Epidermal melanocyte (primary cell): ENCODE data around the gene VDR.

Experiments used
- DNase-seq: peaks from one replicate; pipeline ENCODE4 v3.0.0; 2011; ENCODE audit warnings: low spot score; ENCODE audit not compliant: insufficient read length

Gene VDR

DNA sequence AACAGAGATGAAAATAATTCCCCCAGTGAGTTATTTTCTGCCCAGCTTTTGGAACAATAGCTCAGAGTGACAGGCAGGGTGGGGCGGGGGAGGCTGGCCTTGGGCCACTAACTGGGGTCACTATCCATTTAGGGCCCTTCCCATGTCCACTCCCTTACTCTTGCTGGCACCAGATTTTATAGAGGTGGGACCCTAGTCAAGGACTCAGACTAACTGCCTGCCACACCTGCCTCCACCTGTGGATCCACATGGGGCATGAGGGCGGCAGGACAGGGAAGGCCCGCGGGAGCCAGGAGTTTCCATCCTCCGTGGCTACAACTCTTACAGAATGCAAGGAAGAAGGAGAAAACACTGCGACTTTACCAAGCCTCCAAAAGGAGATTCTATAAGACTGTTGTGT lies 10.1 kb downstream of the VDR start:
- no peak for DNase-seq

DNA sequence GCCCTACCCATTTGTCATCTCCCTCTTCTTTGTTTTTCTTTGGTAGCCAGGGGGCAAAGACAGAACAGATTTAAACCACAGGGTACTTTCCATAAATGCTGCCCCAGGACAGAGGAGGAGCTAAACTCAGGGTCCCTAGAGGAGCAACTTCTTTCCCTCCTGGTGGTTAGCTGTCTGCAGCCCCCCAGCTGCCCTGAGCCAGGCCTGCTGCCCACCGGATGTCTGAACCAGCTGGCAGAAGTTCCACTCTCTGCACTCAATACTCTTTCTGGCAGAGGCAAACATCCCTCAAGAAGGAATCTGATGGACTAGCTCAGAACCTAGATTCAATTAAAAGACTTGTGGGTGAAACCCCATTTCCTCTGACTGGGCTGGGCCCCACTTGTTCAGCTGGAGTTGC lies 10.7 kb downstream of the VDR start:
- no peak for DNase-seq

DNA sequence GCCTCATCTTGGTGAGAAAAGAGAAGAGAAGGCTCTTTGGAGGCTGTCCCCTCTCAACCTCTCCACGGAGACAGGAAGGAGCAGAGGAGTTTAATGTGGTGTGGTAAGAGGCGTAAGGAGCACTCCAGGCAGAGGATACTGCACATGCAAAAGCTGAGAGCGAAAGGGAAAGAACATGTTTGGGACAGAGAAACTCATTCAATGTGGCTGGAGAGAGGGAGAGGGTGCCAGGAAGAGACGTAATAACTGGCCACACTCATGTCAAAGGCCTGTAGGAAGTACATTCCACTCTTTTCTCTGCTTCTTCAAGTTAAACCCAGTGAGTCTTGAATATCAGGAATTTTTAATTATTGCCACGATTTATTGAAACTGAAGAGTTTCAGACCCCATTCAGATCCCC lies 12.0 kb downstream of the VDR start:
- no peak for DNase-seq

DNA sequence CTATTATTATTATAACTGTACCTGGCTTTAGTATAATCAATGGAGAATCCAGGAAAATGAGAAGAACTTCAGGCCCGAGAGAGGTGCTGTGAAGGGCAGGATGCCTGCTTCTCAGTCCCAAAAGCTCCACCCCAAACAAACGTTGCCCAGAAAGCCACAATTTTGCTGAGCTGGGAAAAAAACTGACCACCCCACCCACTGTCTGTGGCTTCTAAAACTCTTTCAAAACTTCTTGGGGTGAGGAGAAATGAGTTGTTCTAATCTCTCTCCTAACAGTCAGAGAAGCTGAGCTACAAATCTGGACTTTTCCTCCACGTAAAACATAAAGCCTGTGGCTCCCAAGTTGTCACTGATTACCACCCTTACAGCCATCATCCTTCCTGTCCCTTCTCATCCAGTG lies 13.4 kb downstream of the VDR start:
- DNase-seq, result no peak

DNA sequence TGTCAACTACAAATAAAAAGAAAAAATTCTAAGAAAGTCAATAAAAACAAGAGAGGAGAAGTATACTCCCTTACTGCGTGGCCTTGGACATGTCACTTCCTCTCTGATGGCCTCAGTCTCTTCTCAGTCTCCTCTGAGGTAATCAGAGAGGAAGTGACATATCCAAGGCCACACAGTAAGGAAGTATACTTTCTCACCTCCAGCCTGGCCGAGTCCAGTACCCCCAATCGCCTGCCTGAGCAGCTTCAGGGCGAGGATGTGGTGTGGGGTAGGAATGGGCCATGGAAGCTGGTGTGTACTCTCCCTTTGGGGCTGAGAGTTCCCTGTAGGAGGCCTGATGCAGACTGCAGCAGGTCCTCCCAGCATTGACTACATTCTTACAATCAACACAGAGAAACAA lies 15.8 kb downstream of the VDR start:
- no peak for DNase-seq

DNA sequence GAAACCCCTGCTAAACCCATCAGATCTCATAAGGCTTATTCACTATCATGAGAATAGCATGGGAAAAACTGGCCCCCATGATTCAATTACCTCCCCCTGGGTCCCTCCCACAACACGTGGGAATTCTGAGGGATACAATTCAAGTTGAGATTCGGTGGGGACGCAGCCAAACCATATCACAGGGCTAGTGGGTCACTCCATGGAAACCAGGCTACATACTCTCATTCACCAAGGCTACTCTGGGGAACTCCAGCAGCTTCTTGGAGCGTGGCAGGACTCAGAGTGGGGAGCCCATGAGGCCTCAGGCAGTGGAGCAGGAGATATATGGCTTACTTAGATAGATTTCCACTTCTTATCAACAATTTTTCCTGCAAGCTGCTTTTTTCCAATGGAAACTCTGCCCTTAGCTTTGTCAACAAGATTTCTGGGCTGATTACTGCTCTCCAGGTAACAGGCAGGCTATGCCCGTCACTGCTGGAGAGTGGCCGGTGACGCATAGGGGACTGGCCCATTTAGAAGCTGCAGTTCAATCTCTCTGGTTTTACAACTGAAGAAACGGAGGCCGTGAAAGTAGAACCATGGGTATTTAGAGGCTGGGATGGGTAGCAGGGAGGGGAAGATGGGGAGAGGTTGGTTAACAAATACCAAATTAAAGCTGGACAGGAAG lies 16.5 kb downstream of the VDR start:
- DNase-seq, result no peak

DNA sequence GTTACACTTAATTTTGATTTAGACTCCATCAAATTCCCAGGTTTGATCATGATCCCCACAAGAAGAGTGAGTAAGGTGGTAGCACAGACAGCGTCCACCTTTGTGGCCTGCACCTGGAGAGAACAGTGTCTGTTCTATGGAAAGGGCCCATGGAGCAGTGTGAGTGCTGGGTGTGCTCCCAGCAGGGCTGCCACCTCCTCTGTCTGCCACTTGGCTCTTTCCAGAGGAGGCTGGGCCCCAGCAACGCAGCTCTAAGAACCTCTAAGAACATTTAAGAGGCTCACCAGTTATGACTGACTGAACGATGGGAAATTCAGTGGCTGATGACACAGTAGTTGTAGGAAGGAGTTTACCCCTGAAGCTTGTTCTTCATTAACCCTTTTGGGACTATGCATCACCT lies 17.3 kb downstream of the VDR start:
- DNase-seq, result no peak

DNA sequence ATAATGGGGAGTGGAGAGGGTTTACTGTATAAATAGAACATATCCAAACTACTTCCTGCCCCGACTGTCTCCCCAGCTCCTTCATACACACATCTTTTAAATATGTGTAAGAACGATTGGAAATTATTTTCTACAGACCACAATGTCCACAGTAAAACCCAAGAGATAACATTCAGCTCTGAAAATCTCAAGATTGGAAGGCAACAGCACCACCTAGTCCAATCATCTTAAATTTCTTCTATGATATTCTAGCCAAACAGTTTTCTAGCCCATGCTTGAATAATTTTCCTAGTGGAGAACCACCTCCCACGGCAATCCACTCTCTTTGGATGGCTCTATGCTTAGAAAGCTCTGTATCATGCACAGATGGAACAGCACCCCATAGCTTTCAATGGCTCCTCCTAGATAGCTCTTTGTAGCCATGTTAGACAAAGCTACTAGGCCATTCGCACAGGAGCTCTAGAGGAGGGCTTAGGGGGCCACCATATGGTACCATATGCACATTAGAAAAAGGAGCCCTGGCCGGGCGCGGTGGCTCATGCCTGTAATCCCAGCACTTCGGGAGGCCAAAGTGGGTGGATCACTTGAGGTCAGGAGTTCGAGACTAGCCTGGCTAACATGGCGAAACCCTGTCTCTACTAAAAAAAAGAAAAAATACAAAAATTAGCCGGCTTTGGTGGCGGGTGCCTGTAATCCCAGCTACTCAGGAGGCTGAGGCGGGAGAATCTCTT lies 18.1 kb downstream of the VDR start:
- DNase-seq, result no peak

DNA sequence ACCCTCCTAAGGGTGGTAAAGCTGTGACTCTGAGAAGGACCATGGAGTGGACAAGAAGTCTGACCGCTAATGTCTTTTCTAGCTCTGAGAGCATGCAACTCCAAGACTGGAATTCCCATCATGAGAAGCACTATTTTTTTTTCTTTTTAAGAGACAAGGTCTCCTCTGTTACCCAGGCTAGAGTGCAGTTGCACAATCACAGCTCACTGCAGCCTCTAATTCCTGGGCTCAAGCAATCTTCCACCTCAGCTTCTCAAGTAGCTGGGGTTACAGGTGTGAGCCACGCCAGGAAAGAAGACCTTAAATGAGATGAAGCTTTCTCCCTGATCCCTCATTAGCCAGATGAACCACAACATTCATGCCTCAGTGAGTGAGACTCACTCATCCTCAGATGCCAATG lies 19.2 kb downstream of the VDR start:
- DNase-seq, result no peak

DNA sequence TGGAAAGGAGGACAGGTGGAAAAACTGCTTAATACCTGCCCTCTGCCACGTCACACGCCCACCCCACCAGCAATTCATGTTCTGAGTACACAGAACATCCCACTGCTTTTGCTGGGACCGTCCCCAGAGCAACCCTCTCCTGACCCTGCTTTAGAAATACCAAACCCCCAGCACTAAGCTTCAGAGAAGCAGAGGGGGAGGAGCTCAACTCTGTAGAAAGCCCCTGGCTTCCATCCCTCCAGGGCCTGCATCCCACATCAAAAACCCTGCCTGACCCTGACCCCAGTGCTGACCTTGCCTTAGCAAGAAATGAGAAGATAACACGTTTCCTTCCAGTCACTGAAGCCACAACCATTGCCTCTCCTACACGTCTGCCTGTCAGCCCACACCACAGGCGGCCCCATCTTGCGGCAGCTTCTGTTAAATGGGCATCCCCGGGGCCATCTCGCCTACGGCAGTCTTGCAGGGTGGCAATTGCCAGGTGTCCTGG lies 19.7 kb downstream of the VDR start:
- no peak for DNase-seq

DNA sequence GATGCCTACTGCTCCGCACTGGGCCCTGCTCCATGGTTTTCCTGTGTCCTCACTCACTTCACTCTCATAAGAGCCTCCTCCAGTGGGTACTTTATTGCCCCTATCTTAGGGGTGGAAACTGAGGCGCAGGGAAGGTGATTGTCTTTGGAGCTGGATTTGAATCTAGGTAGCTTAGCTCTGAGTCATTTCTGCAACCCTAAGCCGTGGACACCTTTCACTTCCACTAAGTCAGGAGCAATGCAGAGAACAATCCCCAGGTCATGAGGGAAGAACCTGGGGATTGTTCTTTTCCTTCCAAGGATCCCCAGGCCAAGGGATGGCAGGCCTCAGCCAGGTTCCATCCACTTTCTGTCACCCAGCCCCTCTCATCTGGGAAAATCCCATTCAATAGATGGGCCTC lies 20.3 kb downstream of the VDR start:
- no peak for DNase-seq

DNA sequence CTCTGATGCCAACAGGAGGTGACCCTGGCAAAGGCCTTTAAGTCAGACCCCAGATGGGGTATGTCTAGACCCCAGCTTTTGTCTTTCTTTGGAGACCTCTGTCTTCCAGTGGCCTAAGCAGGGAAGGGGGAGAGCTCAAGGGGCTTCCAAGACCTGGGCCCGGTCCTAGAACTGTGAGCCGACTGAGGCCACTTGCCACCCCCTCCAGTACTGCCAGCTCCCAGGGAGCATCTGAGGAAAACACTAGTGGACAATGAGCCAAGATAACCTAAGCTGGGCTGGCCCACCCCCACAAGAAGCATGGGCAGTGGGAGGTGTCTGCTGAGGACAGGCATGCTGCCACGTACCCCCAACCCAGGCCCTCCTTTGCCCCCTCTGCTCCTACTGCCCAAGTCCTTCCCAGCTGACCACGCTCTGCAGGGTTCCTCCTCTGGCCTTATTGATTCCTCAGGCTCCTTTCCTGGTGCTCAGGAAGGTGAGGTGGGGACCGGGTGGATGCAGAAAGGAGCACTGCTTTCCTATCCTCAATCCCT lies 21.1 kb downstream of the VDR start:
- no peak for DNase-seq

DNA sequence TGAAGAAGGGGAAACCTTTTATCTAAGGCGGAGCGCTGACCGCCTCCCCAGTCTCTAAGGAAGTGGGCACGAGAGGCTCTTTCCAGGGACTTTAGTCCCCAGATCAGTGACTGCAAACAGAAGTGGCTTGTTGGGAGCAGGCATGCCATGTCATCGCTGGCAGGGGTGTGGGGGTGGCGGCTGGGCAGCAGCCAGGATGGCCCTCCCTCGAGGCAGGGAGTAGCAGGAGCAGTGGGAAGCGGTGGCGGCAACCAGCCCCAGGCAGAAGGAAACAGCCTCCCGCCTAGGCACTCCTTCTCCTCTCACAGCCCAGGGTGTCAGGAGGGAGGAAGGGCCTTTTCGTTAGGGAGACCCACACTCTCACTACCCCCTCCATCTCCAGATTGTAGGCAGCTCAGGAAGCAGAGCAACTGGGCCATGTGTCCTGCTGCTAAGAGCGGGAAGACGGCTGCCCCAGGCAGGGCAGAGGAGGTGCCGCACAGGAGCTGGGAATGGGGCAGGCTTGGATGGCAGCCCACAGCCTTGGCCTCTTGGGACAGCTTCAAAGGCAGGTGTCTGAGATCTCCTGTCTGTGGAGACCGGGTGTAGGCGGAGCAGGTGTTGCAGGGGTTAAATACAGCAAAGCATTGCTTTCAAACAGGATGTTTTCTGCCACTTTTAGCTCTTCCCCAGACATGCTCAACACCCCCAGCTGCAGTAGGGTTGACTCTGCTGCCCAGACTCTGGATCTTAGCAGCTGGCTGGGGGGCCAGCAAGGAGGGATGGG lies 21.8 kb downstream of the VDR start:
- DNase-seq, result no peak

DNA sequence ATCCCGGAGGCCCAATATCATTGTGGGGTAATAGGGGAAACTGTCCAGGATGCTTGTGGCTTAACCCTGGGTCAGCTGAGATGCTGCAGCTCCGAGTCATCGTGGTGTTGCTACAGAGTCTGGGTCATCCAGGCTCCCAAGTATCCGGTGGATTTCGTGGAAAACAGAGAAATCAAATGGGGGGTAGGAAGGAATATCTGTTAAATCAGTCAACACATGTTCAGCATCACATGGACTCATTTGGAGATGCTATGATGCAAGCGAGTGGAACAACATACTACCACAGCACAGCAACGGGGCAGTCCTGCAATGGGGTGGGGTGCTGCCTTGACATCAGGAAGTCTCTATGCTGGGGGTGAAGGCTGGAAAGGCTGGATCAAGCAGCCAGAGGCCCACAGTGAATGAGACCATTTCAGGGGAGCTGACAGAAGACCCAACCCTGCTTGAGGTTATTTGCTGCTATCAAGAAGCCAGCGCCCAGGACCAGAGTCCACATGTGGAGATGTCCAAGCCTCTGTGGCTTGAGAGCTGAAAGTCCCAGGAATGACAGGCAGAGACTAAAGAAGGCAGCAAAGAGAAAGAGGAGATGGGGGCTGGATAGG lies 22.9 kb downstream of the VDR start:
- DNase-seq, result no peak

DNA sequence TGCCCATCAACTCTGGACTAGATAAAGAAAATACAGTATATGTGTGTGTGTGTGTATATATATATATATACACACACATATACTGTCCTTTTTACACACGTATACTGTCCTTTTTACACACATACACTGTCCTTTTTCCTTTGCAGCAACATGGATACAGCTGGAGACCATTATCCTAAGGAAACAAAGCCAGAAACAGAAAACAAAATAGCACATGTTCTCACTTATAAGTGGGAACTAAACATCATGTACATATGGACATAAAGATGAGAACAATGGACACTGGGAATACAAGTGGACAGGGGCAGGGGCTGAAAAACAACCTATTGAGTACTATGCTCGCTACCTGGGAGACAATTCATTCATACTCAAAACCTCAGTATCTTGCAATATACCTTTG lies 23.7 kb downstream of the VDR start:
- no peak for DNase-seq

DNA sequence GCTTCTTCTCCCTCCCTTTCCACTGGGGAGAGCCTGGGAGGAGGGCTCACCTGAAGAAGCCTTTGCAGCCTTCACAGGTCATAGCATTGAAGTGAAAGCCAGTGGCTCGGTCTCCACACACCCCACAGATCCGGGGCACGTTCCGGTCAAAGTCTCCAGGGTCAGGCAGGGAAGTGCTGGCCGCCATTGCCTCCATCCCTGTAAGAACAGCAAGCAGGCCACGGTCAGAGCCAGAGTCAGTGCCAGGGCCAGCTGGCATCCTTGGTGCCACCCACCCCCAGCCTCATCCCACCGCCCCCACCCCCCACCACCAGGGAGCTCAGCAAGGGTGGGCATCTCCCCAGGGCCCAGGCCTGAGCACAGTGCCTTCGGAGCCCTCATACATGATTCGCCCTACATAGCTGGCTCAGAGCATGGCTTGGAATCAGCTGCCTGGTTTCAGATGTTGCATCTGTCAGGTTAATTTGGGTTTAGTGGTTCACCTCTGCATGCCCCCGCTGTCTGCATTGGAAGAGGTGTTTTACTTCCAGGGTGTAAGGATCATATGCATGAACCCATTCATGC lies 25.8 kb downstream of the VDR start:
- DNase-seq, result no peak

DNA sequence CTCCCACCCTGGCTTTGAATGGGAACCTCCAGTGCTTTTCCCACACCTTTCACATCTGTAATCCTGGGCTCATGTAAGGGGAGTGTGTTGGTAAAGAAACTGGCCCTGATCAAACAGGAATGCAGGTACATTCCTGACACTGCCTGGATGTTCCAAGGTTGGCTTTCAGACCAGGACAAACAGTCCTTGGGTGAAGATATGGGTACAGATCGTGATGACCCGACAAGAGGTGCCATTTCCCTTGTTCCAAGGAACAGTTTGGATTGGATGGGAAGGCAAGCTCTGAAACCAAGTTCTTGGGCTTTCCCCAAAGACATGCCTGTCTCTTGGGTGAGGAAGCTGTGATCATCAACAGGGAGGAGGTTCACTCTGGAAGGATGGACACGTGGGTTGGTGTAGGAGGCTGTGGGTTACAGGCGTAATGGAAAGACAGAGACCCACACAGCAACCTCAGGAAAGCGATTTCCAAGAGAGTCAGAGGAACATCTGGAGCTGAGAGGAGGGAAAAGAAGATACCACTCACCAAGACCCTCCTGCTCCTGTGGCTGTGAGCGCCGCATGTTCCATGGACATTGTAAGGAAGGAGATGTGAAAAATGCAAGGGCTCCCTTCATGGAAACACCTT lies 26.4 kb downstream of the VDR start:
- DNase-seq, result no peak

DNA sequence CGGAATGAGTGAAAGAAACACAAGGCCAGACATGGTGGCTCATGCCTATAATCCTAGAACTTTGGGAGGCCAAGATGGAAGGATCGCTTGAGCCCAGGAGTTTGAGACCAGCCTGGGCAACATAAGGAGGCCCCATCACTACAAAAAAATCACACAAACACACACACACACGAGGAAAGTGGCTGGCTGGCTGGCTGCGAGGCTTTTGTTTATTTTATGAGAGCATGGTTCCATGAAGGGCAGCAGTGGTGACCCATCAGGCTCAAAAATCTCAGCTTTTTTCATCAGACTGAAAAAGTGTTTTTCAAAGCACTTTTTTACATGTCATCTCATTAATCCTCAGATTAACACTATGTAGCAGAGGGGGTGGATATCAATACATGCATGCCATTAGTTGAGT lies 27.7 kb downstream of the VDR start:
- no peak for DNase-seq

DNA sequence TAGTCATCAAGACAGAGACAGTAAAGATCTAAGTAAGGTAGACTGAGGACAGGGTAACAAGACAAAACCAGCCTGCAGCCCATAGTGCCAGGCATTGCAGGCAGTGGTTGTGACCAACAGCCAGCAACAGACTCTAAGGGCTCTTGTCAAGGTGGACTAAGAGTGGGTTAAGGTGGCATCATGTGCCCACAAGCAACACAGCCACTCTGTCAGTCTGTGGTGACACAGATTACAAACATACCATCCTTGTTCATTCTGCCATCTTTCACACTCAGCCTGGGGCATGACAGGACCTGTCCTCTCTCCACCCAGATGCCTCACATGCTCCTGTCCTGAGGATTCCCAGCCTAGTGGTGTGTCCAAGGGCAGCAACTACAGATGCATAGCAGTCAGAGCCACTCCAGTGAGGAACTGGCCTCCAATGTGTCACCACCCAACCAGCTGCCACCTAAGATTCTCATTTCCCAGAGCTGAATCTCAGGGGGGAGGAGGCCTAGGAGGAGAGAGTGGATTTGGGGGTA lies 28.3 kb downstream of the VDR start:
- DNase-seq, result no peak

DNA sequence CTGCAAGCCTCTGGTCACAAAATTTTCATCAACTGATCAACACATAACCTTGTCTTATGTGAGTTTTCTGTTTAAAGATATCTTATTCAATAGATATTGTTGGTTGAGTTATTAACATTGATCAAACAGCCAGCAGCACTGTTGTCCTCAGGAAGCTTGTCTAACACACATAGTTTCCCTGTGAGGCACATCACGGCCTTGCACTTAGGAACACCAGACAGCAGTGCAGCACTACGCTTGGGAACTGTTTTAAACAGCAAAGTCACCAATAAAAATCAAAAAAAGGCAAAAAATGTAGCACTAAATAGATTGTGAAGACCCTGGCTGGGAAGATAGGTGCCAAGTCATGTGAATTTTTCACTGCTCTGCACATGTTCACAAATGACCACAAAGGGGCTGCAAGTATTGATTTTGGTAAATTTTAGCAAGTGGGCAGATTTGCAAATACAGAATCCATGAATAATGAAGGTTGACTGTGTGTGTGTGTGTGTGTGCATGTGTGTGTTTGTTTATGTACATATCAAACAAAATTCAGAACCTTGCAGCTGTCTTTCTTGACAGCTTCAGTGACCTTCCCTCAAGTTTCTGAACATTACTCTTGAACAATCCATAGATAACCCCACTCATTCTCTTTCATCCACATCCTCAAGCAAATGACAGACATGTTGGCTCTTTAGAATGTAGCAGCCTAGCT lies 28.9 kb downstream of the VDR start:
- no peak for DNase-seq
